ENCODE data around the gene ZSCAN18. TPM values are rescaled to one million over a fixed set of nuclear protein-coding genes. Genes with fewer than 3 reads are reported as not detected.

The ZSCAN18 gene
- total and polyA plus RNA-seq, 4 experiments from 2014 or later, result 15.3 to 69.1 (median 39.8) TPM

DNA sequence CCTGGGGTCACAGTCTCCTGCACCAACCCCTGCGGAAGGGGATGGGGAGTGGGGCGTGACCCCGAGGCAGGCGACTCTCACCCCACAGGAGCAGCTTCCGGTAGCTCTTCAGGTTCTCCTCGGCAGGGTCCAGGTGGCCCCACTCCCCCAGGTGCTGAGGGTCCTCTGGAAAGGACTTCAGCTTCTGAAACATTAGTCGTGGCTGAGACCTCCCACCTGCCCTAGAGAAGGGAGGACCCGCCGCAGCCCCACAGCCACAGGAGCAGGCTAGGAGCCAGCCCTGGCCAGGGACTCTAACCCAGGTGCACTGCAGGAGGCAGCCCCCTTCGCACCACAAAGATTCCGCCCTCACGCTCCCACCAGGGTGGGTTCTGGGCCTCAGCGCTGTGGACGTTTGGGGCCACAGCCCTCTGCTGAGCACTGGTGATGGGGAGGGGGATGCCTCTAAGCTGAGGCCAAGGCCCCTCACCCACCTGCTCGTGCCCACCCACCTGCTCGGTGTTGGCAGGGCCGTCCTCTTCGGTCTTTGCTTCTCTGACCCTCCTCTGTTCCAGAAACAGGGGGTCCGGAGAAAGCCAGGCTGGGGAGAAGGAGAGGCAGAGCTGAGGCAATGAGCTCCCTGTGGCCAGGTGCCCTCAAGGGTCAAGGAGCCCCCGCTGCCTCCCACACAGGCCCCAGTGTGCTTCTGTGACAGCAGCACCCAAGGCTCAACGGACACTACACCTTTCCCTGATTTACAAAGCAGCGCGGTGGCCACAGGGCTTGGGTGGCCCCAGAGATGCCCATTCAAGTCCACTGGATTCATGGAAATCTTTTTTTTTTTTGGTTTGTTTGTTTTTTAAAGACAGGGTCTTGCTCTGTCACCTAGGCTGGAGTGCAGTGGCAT lies 11.0 kb downstream of the ZSCAN18 start:
- CTCF ChIA-PET (ENCODE audit: partially characterized antibody), result no interaction called here

DNA sequence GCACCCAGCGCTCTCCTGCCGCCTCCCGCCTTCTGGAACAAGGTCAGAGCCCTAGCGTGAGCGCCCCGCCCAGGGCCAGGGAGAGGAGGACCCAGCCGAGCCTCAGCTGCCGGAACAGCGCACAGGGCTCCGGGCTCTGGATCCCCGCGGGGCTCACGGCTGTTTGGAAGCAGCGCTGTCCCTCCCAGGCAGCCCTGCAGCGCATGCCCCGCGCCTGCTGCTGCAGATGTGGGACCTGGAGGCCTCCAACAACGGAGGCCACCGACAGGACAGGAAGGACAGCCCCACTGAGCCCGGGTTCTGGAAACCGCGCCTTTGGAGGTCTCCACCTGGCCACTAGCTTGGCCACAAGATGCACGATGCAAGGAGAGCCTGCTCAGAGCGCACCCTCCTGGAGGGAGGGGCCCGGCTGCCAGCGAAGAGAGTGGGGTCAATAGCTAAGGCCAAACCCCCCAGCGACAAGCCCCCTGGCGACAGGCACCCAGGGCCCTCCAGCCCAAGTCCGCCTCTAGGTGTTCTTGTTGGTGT lies 12.6 kb downstream of the ZSCAN18 start:
- Mint-ChIP-seq H3K27me3 (no peaks in the 10 kb centered on the region), H3K9me3 (peaks cover under 1 to 75% (median 46%) of the 10 kb centered on the region in 8 donors), H3K36me3 (peaks cover 15 to 17% of the 10 kb centered on the region in 2 donors), H3K4me1 (no peaks in the 10 kb centered on the region), H3K4me3 (no peak overlapping the region), H3K27ac (no peak overlapping the region)
- POLR2A ChIA-PET (ENCODE audit: partially characterized antibody), result no interaction called here
- peaks cover 0 to 23% of the 10 kb centered on the region in 2 donors for H3K9me3 ChIP-seq (ENCODE audit: control insufficient read depth in 1 of 2, low read length in 2 of 2)
- intact Hi-C loops (cut with micrococcal nuclease), result no loop called here
- H3K27me3 ChIP-seq (ENCODE audit: insufficient read depth, low read length), result no peaks in the 10 kb centered on the region
- no peak overlapping the region for H3K4me3 ChIP-seq (ENCODE audit: low read length in 2 of 2)
- no peak overlapping the region for H3K27ac ChIP-seq (ENCODE audit: low read depth, low read length)
- no peaks in the 10 kb centered on the region for H3K36me3 ChIP-seq (ENCODE audit: insufficient read depth, low read length)
- no peaks in the 10 kb centered on the region for H3K4me1 ChIP-seq (ENCODE audit: insufficient read depth, low read length)
- CTCF ChIA-PET (ENCODE audit: partially characterized antibody), result no interaction called here
- DNase-seq, result no peak

More for the DNA sequence above, 11.0 kb downstream of the ZSCAN18 start:
- Histone ChIP-seq H3K36me3 (ENCODE audit: insufficient read depth, low read length) (no peaks in the 10 kb centered on the region), H3K4me1 (ENCODE audit: insufficient read depth, low read length) (no peaks in the 10 kb centered on the region), H3K4me3 (ENCODE audit: low read length in 2 of 2) (no peak overlapping the region), H3K27ac (ENCODE audit: low read depth, low read length) (no peak overlapping the region), H3K9me3 (ENCODE audit: control insufficient read depth in 1 of 2, low read length in 2 of 2) (peaks cover 0 to 30% of the 10 kb centered on the region in 2 donors), H3K27me3 (ENCODE audit: insufficient read depth, low read length) (no peaks in the 10 kb centered on the region)
- POLR2A ChIA-PET (ENCODE audit: partially characterized antibody), result no interaction called here
- peaks cover 0 to 71% (median 36%) of the 10 kb centered on the region in 8 donors for H3K9me3 Mint-ChIP-seq
- intact Hi-C loops (cut with micrococcal nuclease), result no loop called here
- H3K4me3 Mint-ChIP-seq, result no peak overlapping the region
- peaks cover 13 to 20% of the 10 kb centered on the region in 2 donors for H3K36me3 Mint-ChIP-seq
- no peaks in the 10 kb centered on the region for H3K27me3 Mint-ChIP-seq
- H3K27ac Mint-ChIP-seq, result no peak overlapping the region
- no peaks in the 10 kb centered on the region for H3K4me1 Mint-ChIP-seq
- DNase-seq, result no peak

DNA sequence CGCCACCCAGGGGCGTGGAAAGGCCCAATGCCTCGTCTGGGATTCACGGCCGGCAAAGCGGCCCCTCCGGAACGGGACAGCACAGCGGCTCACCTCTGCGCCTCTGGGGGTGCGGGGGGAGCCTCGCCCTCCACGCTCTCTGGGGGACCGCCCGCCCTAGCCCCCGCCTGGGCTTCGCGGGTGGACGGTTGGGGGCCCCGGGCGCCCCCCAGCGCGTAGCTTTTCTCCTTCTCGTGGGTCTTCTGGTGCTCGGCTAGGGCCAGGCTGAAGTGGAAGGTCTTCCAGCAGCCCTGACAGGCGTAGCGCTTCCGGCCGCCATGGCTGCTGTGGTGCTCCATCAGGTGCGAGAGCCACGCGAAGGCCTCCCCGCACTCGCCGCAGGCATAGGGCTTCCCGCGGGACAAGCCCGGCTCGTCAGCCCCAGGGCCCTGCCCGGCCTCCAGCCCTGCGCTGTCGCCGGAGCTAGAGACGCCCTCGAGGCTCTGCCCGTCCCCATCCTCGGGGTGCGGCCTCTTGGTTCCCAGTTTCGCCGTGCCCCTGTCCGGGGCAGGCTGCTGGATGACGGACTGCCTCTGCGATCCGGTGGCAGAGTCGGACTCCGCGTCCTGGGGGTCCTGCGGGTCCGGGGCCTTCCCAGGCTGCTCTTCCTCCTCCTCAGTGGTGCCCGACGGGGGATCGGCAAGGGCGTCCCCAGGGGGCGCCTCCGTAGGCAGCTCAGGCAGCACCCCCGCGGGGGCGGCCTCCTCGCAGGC lies 13.3 kb downstream of the ZSCAN18 start:
- ChIA-PET CTCF (ENCODE audit: partially characterized antibody) (no interaction called here), POLR2A (ENCODE audit: partially characterized antibody) (no interaction called here)
- Histone ChIP-seq H3K4me3 (ENCODE audit: low read length in 2 of 2) (no peak overlapping the region), H3K4me1 (ENCODE audit: insufficient read depth, low read length) (no peaks in the 10 kb centered on the region), H3K9me3 (ENCODE audit: control insufficient read depth in 1 of 2, low read length in 2 of 2) (peaks cover 0 to 23% of the 10 kb centered on the region in 2 donors), H3K27ac (ENCODE audit: low read depth, low read length) (no peak overlapping the region), H3K36me3 (ENCODE audit: insufficient read depth, low read length) (no peaks in the 10 kb centered on the region), H3K27me3 (ENCODE audit: insufficient read depth, low read length) (no peaks in the 10 kb centered on the region)
- no peaks in the 10 kb centered on the region for H3K27me3 Mint-ChIP-seq
- H3K4me3 Mint-ChIP-seq, result no peak overlapping the region
- intact Hi-C loops (cut with micrococcal nuclease), result no loop called here
- peaks cover 5 to 75% (median 50%) of the 10 kb centered on the region in 8 donors for H3K9me3 Mint-ChIP-seq
- H3K36me3 Mint-ChIP-seq, result peaks cover 15 to 21% of the 10 kb centered on the region in 2 donors
- H3K4me1 Mint-ChIP-seq, result no peaks in the 10 kb centered on the region
- H3K27ac Mint-ChIP-seq, result no peak overlapping the region
- DNase-seq, result no peak

DNA sequence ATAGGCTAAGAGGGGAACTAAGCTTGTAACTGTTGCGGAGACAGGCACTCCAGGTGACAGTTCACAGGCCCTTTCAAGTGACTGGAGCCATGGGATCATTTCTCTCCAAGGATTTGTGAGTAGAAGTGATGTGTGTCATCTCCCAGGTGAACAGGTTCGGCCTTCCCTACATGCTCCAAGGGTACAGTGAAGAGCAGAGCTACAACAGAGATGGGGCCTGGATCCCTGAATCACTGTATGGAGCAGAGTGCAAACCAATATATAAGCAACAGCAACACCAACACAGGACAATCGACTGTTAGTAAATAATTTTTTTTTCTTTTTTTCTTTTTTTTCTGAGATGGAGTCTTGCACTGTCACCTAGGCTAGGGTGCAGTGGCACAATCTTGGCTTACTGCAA lies 15.0 kb downstream of the ZSCAN18 start:
- Mint-ChIP-seq H3K36me3 (peaks cover 15 to 24% of the 10 kb centered on the region in 2 donors), H3K4me1 (no peaks in the 10 kb centered on the region), H3K9me3 (peaks cover 5 to 74% (median 57%) of the 10 kb centered on the region in 8 donors), H3K27ac (no peak overlapping the region), H3K27me3 (no peaks in the 10 kb centered on the region), H3K4me3 (no peak overlapping the region)
- Histone ChIP-seq H3K36me3 (ENCODE audit: insufficient read depth, low read length) (no peaks in the 10 kb centered on the region), H3K4me3 (ENCODE audit: low read length in 2 of 2) (no peak overlapping the region), H3K9me3 (ENCODE audit: control insufficient read depth in 1 of 2, low read length in 2 of 2) (peaks cover 0 to 16% of the 10 kb centered on the region in 2 donors), H3K4me1 (ENCODE audit: insufficient read depth, low read length) (no peaks in the 10 kb centered on the region), H3K27me3 (ENCODE audit: insufficient read depth, low read length) (no peaks in the 10 kb centered on the region), H3K27ac (ENCODE audit: low read depth, low read length) (no peak overlapping the region)
- intact Hi-C loops (cut with micrococcal nuclease), result no loop called here
- DNase-seq, result no peak
- CTCF ChIA-PET (ENCODE audit: partially characterized antibody), result no interaction called here
- POLR2A ChIA-PET (ENCODE audit: partially characterized antibody), result interaction anchor here (0.5 kb wide), 1 partner anchor 266 kb away, joined by 3 read pairs; no protein-coding TSS in a partner anchor

DNA sequence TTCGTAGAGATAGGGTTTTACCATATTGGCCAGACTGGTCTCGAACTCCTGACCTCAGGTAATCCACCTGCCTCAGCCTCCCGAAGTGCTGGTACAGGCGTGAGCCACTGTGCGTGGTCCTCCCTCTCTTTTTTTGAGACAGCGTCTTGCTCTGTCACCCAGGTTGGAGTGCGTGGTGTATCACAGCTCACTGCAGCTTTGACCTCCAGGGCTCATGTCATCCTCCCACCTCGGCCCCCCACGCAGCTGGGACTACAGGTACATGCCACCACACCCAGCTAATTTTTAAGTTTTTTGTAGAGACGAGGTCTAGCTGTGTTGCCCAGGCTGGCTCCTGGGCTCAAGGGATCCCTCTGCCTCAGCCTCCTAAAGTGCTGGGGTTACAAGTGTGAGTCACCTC lies 18.2 kb downstream of the ZSCAN18 start:
- intact Hi-C loops (cut with micrococcal nuclease), result no loop called here
- Histone ChIP-seq H3K9me3 (ENCODE audit: control insufficient read depth in 1 of 2, low read length in 2 of 2) (peaks cover 0 to 14% of the 10 kb centered on the region in 2 donors), H3K27ac (ENCODE audit: low read depth, low read length) (no peak overlapping the region), H3K36me3 (ENCODE audit: insufficient read depth, low read length) (no peaks in the 10 kb centered on the region), H3K4me1 (ENCODE audit: insufficient read depth, low read length) (no peaks in the 10 kb centered on the region), H3K4me3 (ENCODE audit: low read length in 2 of 2) (no peak overlapping the region), H3K27me3 (ENCODE audit: insufficient read depth, low read length) (no peaks in the 10 kb centered on the region)
- Mint-ChIP-seq H3K9me3 (peaks cover 5 to 84% (median 67%) of the 10 kb centered on the region in 8 donors), H3K4me1 (no peaks in the 10 kb centered on the region), H3K36me3 (peaks cover 16 to 25% of the 10 kb centered on the region in 2 donors), H3K27me3 (no peaks in the 10 kb centered on the region), H3K4me3 (no peak overlapping the region), H3K27ac (no peak overlapping the region)
- no peak for DNase-seq
- CTCF ChIA-PET (ENCODE audit: partially characterized antibody), result no interaction called here
- POLR2A ChIA-PET (ENCODE audit: partially characterized antibody), result no interaction called here

DNA sequence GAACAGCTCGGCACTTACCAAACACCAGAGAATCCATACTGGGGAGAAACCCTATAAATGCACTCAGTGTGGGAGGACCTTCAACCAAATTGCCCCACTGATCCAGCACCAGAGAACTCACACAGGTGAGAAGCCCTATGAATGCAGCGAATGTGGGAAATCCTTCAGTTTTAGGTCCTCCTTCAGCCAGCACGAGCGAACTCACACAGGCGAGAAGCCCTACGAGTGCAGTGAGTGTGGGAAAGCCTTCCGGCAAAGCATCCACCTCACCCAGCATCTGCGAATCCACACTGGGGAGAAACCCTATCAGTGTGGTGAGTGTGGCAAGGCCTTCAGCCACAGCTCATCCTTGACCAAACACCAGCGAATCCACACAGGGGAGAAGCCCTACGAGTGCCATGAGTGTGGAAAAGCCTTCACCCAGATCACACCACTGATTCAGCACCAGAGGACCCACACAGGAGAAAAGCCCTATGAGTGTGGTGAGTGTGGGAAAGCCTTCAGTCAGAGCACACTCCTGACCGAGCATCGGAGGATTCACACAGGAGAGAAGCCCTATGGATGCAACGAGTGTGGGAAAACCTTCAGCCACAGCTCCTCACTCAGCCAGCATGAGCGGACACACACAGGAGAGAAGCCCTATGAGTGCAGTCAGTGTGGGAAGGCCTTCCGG lies 30.7 kb downstream of the ZSCAN18 start:
- H3K36me3 Mint-ChIP-seq, result peaks cover 35 to 40% of the 10 kb centered on the region in 2 donors

More for the DNA sequence above, 30.7 kb downstream of the ZSCAN18 start:
- POLR2A ChIA-PET (ENCODE audit: partially characterized antibody), result no interaction called here
- no peak overlapping the region for H3K27ac ChIP-seq (ENCODE audit: low read depth, low read length)
- intact Hi-C loops (cut with micrococcal nuclease), result no loop called here
- no peaks in the 10 kb centered on the region for H3K4me1 ChIP-seq (ENCODE audit: insufficient read depth, low read length)
- no peaks in the 10 kb centered on the region for H3K27me3 Mint-ChIP-seq
- peaks cover 0 to 30% of the 10 kb centered on the region in 2 donors for H3K9me3 ChIP-seq (ENCODE audit: control insufficient read depth in 1 of 2, low read length in 2 of 2)
- H3K9me3 Mint-ChIP-seq, result peaks cover 12 to 92% (median 79%) of the 10 kb centered on the region in 8 donors
- no peak overlapping the region for H3K4me3 ChIP-seq (ENCODE audit: low read length in 2 of 2)
- no peak for DNase-seq
- H3K27ac Mint-ChIP-seq, result no peak overlapping the region
- no peaks in the 10 kb centered on the region for H3K4me1 Mint-ChIP-seq
- no peaks in the 10 kb centered on the region for H3K36me3 ChIP-seq (ENCODE audit: insufficient read depth, low read length)
- CTCF ChIA-PET (ENCODE audit: partially characterized antibody), result no interaction called here
- no peaks in the 10 kb centered on the region for H3K27me3 ChIP-seq (ENCODE audit: insufficient read depth, low read length)
- H3K4me3 Mint-ChIP-seq, result no peak overlapping the region
